HG03159 (cell line): ENCODE data around the gene TBX10.

Experiments used
- ATAC-seq: cut with Tn5 transposase; IDR thresholded peaks from one replicate; pipeline ENCODE4 v1.9.1; 2021; ENCODE audit warnings: mild to moderate bottlenecking, moderate library complexity; ENCODE audit not compliant: unreplicated experiment

Gene TBX10

DNA sequence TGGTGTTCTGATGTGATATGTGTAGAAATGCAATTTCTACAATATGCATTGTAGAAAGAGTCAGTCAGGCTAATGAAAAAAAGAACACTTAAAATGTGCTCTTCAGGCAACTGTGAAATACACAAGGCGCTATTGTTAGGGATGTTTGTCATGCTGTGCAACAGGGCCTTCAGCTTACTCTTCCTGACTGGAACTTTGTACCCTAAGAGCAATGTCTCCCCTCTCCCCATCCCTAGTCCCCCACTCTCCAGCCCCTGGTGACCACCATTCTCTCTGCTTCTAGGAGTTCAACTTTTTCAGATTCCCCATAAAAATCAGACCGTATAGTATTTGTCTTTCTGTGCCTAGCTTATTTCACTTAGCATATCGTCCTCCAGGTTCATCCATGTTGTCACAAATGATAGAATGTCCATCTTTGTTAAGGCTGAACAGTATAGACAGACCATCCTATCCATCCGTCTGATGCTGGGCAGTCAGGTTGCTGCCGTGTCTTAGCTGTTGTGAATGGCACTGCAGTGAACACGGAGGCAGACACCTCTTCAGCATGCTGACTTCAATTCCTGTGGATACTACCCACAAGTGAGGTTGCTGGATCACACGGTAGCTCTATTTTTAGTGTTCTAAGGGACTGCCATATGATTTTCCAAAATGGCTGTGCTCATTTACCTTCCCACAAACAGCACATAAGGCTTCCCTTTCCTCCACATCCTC, 22.2 kb downstream of the TBX10 start:
- no peak for ATAC-seq

DNA sequence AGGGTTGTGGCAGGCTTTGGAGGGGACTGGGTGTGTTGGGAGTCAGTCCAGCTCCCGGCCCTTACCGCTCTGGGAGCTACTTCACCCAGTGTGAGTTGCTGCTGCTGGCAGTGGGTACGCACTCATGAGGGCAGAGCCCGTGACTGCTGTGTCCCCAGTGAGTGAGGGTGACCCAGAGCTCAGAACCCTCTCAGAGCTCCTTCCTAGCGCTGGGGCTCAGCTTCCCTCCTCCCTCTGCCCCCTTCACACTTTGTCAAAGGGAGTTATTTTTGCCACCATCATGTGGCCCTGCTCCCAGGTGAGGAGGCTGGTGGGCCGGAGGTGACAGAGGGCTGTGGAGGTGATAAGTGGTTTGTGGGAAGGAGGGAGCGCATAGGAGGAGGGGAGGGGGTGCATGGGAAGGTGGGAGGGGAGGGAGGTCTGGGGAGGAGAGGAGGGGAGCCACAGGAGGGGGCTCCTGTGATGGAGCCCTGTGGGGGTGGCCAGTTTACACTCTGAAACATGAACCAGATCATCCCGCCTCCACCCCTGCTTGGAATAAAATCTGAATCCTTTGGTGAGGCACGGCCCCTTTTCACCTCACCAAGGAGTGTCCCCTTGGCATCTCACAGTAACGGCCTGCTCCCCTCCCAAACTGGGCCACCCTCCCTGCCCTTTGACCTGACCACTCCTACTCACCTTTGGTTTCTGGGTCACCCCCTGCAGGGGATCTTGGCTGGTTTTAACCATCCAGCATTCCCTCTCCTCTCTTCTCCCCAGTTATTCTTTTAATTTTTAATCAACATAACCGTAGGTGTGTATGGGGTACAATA, 22.9 kb downstream of the TBX10 start:
- no peak for ATAC-seq

DNA sequence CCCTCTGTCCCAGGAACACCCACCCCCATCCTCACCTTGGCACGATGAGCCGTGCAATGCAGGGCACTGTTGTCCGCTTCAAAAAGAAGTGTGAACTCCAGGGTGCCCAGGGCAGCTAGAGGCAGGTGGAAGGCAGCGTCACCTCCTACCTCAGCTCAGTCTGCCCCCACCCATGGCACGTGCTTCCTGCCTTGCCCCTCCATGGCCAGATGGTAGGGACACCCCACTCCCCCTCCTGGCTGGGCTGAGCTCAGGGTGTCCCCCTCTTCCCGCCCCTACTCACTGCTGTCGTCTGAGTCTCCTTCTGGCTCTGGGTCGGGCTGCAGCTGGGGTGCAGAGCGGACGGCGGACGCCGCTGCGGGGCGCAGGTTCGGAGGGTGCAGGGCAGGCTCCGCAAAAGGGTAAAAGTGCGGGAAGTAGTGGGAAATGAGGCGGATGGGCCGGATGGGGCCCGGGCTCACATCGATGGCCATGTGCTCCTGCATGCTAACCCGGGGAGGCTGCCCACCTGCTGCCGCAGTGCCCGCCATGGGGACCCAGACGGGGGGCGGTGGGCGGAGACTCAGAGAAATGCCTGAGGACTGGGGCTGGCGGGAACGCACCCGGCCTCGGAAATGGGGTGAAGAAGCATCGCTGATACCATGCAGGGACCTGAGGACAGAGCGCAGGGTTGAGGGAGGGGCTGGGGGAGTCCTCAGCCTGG, 23.7 kb downstream of the TBX10 start:
- no peak for ATAC-seq

DNA sequence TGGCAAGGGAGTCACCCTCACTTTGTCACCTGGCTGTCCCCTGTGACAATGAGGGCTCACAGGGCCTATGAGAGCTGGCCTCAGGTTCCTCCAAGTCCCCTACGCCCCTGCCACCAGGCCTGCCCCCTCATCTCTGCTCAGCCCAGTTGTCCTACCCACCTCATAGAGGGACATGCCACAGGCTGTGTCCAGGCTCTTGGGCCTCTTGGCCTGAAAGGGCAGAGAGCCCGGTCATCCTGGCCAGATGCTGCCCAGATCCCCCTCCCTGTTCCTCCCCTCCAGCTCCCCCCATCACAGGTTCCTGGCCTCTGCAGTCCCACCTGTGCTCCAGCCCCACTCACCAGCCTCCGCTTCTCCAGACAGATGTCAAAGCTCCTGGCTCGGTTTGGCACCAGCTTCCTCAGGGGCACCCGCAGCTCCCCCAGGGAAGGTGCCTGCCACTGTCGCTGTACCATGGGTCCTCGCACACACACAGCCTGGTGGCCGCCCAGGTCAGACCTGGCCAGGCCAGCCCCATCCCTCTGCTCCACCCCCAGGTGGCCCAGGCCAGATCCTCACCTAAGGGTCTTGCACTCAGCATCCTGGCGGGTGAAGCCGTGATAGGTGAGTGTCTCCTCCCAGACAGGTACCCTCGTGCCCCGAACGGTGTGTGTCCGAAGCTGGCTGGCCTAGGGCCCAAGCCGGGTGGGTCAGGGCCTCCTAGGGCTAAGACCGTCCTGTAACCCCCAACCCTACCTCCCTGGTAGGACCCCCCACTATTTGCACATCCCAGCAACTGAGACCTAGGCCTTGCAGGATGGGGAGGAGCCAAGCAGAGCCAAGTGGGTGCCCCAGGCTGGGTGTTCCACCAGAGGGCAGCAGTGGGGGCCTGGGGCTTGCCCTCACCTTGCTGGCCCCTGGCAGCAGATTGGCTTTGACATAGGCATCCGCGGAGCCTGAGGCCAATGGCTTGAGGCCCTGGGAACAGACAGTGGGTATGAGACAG, 24.5 kb downstream of the TBX10 start:
- ATAC-seq = no peak

DNA sequence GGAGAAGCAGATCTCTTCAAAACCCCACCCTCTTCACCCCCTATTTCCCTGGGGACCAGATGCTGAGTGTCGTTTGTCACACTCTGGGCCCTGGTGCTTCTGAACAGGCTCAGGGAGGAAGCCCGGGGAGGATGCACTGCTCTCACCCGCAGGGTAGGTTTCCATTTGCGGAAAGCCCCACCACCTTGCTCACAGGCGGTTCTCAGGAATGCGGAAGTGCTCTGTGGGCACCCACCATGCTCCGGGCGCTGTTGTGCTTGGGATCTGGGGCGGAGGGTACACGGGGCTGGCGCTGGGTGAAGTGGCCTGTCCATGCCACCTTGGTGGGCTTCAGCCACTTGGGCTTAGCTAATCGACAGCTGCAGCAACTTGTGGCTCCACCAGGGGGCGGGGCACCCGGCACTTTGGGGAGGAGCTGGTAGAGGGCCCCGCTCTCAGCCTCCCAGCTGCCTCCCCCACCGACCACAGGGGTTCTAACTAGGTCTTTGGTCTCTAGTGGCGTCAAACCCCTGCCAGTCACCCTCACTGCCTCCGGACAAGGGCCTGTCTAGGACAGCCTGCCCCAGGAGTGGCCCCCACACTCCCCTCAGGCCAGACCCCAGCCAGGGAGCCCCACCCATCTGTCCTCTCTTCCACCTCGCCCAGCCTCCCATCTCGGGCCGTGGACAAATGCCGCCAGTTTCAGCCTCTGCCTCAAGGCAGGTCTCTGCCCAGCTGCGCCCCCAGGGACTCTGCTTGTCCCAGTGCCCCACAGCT, 25.4 kb downstream of the TBX10 start:
- peak; percentile 74 for ATAC-seq

DNA sequence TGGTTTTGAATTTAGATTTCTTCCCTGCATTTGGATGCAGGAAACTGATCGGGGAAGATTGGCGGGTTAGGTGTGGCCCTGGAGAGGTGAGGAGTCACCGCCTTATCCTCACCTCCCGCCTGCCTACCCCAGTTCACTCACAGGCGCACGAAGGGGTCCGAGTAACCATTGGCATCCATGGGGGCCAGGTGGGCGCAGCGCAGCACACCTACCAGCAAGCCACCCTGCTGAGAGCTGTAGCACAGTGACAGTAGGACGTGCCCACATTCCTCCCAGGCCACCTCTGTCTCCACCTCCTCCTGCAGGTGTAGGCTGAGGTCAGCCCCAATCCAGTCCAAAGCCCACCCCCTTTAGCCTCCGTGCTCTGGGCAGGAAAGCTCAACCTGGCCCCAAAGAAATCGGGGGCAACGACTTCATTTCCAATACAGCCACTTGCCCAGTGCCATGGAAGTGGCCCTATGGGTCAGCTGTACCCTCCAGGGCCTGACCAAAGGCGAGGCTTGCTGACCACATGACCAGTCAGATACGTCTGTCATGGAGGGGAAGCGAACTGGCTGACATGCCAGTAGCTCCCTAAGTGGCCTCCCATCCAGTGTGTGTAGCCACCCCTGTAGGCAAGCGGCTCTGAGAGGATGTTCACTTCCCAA, 26.1 kb downstream of the TBX10 start:
- no peak for ATAC-seq

DNA sequence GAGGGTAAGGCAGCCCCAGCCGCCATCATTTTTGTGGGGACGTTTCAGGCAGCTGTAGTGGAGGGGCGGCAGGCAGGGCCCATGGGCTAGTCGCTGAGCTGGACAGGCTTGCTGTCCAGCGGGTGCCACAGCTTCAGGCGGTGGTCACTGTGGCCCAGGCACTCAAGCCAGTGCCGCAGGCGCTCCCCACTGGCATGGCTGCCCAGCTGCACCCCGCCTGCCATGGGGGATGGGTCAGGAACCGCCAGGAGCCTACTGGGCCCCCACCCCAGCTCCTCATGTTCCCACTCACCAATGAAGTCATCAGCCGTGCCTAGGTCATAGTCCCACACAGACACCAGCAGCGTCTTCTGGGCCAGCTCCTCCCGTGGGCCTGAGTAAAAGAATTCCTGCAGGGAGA, 26.8 kb downstream of the TBX10 start:
- no peak for ATAC-seq

DNA sequence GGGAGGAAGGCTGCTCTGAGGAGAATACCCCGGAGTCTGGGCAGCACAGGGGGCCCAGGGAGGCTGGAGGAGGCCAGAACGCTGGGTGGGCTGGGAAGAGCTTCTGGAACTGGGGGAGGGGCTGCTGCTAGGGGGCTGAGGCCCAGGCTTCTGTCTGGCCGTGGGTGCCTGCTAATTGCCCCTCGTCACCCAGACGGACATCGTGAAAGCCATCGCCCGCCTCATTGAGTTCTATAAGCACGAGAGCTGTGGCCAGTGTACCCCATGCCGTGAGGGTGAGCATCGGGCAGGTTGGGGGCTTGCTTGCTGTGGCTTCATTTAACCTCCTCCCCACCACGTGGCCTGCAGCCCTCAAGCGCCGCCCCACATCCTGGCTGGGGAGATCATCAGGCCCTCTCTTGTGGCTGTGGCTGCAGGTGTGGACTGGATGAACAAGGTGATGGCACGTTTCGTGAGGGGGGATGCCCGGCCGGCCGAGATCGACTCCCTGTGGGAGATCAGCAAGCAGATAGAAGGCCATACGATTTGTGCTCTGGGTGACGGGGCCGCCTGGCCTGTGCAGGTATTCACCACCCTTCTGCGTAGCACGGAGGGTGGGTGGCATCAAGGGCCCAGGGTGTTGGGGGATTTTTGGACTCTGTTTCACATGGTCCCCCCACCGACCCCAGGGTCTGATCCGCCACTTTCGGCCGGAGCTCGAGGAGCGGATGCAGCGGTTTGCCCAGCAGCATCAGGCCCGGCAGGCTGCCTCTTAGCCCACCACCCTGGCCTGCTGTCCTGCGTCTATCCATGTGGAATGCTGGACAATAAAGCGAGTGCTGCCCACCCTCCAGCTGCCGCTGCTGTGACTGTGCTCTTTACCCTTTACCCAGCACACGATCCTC, 27.6 kb downstream of the TBX10 start:
- ATAC-seq = no peak

DNA sequence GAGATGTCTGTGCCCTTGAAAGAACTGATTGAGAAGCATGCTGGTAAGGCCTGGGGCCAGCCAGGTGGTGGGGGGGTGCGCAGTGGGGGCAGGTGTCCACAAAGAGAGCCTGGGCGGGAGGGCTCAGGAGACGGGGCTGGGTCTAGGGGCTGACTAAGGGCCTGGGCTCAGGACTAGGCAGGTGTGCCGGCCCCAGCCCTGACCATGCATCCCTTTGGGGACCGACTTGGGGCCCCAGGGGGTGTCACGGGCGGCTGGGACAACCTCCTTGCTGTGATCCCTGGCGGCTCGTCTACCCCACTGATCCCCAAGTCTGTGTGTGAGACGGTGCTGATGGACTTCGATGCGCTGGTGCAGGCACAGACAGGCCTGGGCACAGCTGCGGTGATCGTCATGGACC, 28.4 kb downstream of the TBX10 start:
- no peak for ATAC-seq

DNA sequence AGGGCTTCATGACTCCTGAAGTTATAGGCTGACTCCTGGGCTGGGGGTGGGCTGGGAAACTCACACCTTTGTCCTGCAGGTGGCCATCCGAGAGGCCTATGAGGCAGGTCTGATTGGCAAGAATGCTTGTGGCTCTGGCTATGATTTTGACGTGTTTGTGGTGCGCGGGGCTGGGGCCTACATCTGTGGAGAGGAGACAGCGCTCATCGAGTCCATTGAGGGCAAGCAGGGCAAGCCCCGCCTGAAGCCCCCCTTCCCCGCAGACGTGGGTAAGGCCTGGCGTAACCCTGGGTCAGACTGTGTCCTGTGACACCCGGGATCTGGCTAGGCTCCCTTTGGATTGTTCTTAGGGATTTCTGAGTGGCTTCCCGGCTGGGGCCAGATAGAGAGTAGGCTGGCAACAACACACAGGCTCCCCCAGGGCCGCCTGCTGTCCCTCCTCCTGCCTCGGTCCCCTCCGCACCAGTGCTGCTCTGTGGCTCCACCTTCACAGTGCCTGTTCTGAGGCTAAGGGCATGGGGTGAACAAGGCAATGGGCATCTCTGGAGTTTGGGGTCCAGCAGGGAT, 29.2 kb downstream of the TBX10 start:
- no peak for ATAC-seq

DNA sequence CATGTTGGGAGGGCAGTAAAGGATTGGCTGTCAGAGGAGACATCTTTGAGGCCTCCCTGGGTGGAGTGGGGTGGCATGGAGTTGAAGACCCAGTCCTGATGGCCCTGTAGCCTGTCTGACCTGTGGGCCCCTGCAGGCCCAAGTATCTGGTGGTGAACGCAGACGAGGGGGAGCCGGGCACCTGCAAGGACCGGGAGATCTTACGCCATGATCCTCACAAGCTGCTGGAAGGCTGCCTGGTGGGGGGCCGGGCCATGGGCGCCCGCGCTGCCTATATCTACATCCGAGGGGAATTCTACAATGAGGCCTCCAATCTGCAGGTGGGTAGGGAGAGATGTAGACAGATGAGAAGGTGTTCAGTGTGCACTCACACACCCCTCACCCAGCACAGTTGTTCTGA, 30.2 kb downstream of the TBX10 start:
- ATAC-seq = no peak

DNA sequence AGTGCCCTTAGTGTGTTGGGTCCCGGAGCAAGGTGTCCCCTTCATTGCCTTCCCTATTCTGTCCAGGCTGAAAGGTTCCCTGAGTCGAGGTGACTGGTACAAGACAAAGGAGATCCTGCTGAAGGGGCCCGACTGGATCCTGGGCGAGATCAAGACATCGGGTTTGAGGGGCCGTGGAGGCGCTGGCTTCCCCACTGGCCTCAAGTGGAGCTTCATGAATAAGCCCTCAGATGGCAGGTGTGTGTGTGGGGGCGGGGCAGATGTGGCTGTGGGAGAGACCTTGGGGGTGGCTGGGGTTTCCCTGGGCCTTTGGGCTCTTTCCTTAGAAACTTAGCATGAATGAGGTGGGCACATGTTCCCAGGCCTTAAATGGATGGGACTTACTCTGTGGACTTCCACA, 31.1 kb downstream of the TBX10 start:
- ATAC-seq = no peak

DNA sequence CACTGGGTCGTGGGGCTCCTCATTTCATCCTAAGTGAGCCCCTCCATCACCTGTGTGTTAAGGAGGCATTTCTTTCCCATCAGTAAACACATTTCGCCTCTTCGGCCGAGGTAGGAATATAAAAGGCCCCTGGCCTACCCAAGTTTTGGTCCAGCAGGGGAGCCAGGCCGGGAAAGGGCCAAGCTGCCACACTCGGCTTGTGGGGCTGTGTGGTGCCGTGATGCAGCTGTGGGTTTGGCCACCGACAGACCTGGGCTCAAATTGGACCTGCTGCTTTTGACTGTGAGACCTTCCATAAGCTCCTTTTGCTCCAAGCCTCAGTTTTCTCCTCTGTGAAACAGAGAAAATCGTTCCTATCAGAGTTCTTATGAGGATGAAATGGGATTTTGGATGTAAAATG, 32.1 kb downstream of the TBX10 start:
- no peak for ATAC-seq

DNA sequence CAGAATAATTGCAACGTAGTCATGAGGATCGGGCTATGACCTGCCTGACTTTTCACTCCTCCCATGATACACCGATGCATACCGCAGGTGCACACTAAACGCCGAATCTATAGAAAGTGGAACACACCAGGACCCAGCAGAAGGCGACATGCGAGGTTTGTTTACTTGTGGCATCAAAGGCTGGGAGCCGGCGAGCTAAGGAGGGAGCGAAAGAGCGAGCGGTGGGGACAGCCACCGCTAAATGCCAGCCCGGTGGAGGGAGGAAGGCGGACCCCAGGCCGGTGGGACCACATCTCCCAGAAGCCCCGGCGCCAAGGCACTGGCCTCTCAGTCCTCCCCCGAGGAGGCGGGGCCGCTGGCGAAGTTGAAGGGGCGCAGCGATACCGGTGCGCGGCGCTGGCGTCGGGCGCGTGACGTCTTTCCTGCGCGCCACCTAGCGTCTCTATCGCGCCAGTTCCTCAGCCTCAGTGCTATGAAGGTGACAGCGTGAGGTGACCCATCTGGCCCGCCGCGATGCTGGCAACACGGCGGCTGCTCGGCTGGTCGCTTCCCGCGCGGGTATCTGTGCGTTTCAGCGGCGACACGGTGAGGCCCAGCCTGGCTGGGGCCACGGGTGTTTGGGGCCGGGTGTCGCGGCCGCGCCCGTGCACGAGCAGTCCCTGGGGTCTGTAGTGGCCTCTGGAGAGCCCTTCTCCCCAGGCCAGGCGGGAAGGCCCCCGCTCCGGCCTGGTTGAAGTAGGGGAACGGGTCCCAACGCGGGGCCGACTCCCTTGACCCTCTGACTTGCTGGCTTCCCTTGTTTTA, 32.9 kb downstream of the TBX10 start, which contains the start of gene NDUFV1:
Gene NDUFV1 (plus strand): TSS at position 445 of the 804 bp plus-strand sequence. CDS start 69 bp downstream, at position 514.
- ATAC-seq = peak; percentile 95

DNA sequence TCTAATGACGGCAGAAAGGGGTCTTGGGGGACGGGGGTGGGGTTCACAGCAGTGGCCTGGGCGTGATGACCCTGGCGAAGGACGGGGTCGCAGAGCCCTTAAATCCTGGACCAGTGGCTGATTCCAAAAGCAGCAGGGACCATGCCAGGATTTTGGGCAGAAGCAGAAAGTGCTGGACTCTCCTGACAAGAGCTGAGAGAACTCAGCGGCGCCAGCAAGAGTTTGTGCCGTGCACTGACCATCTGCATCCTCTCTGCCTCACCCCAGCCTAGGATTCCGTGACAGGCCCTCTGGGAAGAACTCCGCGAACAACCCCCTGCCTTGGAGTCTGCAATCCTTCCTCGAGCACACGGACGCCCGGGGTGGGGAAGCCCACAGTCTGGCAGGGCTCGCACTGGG, 33.5 kb downstream of the TBX10 start:
- ATAC-seq = no peak

DNA sequence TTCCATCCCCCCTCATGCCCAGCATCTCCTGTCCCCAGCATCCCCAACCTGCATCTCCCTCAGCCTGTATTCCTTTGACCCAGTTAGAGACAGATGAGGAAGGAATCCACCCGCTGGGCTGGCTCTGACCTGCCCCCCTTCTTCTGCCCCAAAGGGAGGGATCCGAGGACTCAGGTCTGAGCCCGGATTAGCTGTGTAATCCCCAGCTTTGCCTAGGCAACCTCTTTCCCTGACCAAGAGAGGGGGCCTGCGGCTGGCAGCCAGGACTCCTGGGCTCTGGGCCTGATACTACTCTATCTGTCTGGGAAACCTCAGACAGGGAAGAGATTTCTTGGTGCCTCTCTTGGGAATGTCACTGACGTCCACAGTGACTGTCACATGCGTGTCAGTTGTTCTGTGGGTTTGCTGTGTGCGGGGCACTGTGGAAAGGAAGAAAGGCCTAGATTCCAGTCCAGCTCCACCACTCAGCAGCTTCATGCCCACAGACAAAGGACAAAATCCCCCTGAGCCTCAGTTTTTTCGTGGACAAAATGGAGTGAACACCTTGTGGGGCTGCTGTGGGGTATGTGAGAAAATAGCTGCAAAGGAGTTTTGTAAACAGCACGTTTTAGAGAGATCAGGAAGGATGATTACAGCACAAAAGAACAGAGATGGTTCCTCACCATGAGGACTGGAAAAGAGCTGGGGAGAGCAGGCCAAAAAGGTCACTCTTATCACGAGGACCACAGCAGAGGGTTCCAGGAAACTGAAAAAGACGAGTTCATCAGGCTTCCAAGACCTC, 34.1 kb downstream of the TBX10 start:
- ATAC-seq = no peak
